ENCODE measurements around the gene FOCAD. TPM values are rescaled to one million over a fixed set of nuclear protein-coding genes. Genes with fewer than 3 reads are reported as not detected.
"Not testable (repeated sequence)": the region's sequence is repeated elsewhere in the genome, so short reads cannot be mapped to it uniquely, and the experiment has no call there.

FOCAD gene
- total RNA-seq, 1 experiment from 2014 or later: 43.3 TPM

DNA sequence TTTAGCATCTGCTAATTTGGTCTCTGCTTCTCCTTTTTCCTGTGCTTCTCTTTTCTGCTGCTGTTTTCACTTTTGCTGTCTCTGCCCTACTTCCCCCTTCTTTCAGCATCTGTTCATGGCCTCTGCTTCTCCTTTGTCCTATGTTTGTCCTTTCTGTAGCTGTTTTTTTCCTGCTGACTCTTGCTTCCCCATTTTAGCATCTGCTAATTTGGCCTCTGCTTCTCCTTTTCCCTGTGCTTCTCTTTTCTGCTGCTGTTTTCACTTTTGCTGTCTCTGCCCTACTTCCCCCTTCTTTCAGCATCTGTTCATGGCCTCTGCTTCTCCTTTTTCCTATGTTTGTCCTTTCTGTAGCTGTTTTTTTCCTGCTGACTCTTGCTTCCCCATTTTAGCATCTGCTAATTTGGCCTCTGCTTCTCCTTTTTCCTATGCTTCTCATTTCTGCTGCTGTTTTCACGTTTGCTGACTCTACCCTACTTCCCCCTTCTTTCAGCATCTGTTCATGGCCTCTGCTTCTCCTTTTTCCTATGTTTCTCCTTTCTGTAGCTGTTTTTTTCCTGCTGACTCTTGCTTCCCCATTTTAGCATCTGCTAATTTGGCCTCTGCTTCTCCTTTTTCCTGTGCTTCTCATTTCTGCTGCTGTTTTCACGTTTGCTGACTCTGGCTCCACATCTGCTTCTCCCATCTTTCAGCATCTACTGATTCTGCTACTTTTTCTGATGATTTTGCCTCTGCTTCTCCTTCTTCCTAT is 290.3 kb downstream of the FOCAD start:
- not testable (repeated sequence) for DNase-seq; H3K23ac ChIP-seq (ENCODE audit: insufficient read length, low read depth, low read length); H2BK120ac ChIP-seq (ENCODE audit: low read depth, low read length, poor library complexity, severe bottlenecking); H3K18ac ChIP-seq (ENCODE audit: insufficient read length, low read depth, low read length); H2AFZ ChIP-seq (ENCODE audit: low read length); H4K20me1 ChIP-seq (ENCODE audit: control insufficient read depth, insufficient read depth, insufficient read length); H2BK5ac ChIP-seq (ENCODE audit: insufficient read length, low read length); H2AK5ac ChIP-seq (ENCODE audit: insufficient read length, low read length); H3K4me2 ChIP-seq (ENCODE audit: insufficient read depth, insufficient read length, low read length); H3K9me3 Mint-ChIP-seq; H3K4ac ChIP-seq (ENCODE audit: low read depth, low read length); H4K8ac ChIP-seq (replicated peaks; ENCODE audit: insufficient read length, low read depth, low read length); H3K27ac ChIP-seq (ENCODE audit: insufficient read length, low read depth, low read length); H3K27me3 Mint-ChIP-seq (ENCODE audit: low read depth); H4K91ac ChIP-seq (ENCODE audit: insufficient read length, low read depth, low read length); H3K4me3 Mint-ChIP-seq; H3K9ac ChIP-seq (ENCODE audit: extremely low read depth, insufficient read length, low read length); H3K23me2 ChIP-seq (ENCODE audit: insufficient read length, low read depth, low read length, poor library complexity, severe bottlenecking); H3K27me3 ChIP-seq (ENCODE audit: insufficient read depth, low read length); H3K4me1 ChIP-seq (ENCODE audit: insufficient read depth, low read length); H2BK15ac ChIP-seq (ENCODE audit: low read depth, low read length); H3K4me1 Mint-ChIP-seq; H3K9me3 ChIP-seq (ENCODE audit: control insufficient read depth, low read depth, low read length); H3K56ac ChIP-seq (ENCODE audit: insufficient read length, low read depth, low read length); H2BK20ac ChIP-seq (ENCODE audit: low read depth, low read length, poor library complexity, severe bottlenecking); H3K14ac ChIP-seq (ENCODE audit: insufficient read depth, low read length); H3K79me2 ChIP-seq (ENCODE audit: insufficient read depth, low read length); H4K5ac ChIP-seq (ENCODE audit: insufficient read length, low read depth, low read length); H3K79me1 ChIP-seq (ENCODE audit: insufficient read depth, low read depth, low read length, poor library complexity, severe bottlenecking); H2BK12ac ChIP-seq (ENCODE audit: insufficient read length, low read depth, low read length); H3K27ac Mint-ChIP-seq; H3T11ph ChIP-seq (ENCODE audit: low read length)
- WGBS (ENCODE audit: extremely low coverage, insufficient read length, low lambda C conversion rate): no CpG with 5 or more reads among the region's 2 CpGs
- peaks cover 12 to 31% (median 19%) of the 10 kb centered on the region in 3 experiments for H3K36me3 Mint-ChIP-seq (ENCODE audit: insufficient read depth in 1 of 3, low read depth in 3 of 3)
